NCI-H128 (cell line): Measurements from ENCODE around the gene OMP.

Source experiments
- DNase-seq: peaks from one replicate; lab custom pipeline; 2025; ENCODE audit not compliant: unreplicated experiment; lab: John Stamatoyannopoulos, UW

Gene OMP

GRCh38 chr11:77101043-77101537, 1.6 kb upstream of the OMP start:
- DNase-seq: no peak

GRCh38 chr11:77103319-77103718, 679 bp downstream of the OMP start:
- no peak for DNase-seq

- DNase-seq: no peak
Observed at GRCh38 chr11:77104727-77105126, 2.1 kb downstream of the OMP start.

- DNase-seq: no peak
Observed at GRCh38 chr11:77106321-77106720, 3.7 kb downstream of the OMP start.

GRCh38 chr11:77106759-77107158, 4.1 kb downstream of the OMP start:
- DNase-seq: no peak

GRCh38 chr11:77107950-77108349, 5.3 kb downstream of the OMP start:
- DNase-seq: no peak

- DNase-seq: no peak
Observed at GRCh38 chr11:77108436-77108835, 5.8 kb downstream of the OMP start.

- no peak for DNase-seq
Observed at GRCh38 chr11:77109236-77110019, 6.8 kb downstream of the OMP start.

GRCh38 chr11:77110836-77111235, 8.2 kb downstream of the OMP start:
- DNase-seq: no peak

- no peak for DNase-seq
Observed at GRCh38 chr11:77111277-77111676, 8.6 kb downstream of the OMP start.

- DNase-seq: no peak
Observed at GRCh38 chr11:77111946-77112345, 9.3 kb downstream of the OMP start.

GRCh38 chr11:77112641-77113381, 10.2 kb downstream of the OMP start:
- DNase-seq: no peak

- DNase-seq: no peak
Observed at GRCh38 chr11:77113382-77114088, 10.9 kb downstream of the OMP start.

- no peak for DNase-seq
Observed at GRCh38 chr11:77114089-77114463, 11.4 kb downstream of the OMP start.

GRCh38 chr11:77115181-77115611, 12.6 kb downstream of the OMP start:
- no peak for DNase-seq

GRCh38 chr11:77115956-77116355, 13.3 kb downstream of the OMP start:
- DNase-seq: no peak

GRCh38 chr11:77117492-77117891, 14.9 kb downstream of the OMP start:
- DNase-seq: no peak

- DNase-seq: no peak
Observed at GRCh38 chr11:77118086-77118485, 15.4 kb downstream of the OMP start.

GRCh38 chr11:77118971-77119370, 16.3 kb downstream of the OMP start:
- no peak for DNase-seq

- no peak for DNase-seq
Observed at GRCh38 chr11:77119531-77119936, 16.9 kb downstream of the OMP start.

- DNase-seq: no peak
Observed at GRCh38 chr11:77120571-77120970, 17.9 kb downstream of the OMP start.
